ENCODE data around the gene LDLRAP1.

The LDLRAP1 gene

GRCh38 chr1:25610822-25611630 is 67.6 kb downstream of the LDLRAP1 start:
- DNase-seq = peak; percentile 47

DNA sequence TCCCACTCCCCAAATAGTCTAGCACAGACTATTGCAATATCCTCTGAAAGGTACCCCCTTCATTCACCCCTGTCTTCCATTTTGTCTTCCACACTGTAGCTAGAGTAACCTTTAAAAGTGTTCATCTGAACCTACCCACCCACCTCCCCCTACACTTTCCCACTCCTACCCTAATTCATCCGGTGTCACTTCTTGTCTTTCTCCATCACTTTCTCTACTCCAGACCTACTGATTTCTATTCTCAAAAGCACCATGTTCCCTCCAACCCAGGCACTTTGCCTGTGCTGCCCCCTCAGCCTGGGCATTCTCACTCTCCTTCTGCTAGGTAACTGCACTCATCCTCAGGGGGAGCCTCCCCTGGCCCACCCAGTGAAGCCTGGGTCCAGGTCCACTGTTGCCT is 68.4 kb downstream of the LDLRAP1 start:
- DNase-seq = no peak

DNA sequence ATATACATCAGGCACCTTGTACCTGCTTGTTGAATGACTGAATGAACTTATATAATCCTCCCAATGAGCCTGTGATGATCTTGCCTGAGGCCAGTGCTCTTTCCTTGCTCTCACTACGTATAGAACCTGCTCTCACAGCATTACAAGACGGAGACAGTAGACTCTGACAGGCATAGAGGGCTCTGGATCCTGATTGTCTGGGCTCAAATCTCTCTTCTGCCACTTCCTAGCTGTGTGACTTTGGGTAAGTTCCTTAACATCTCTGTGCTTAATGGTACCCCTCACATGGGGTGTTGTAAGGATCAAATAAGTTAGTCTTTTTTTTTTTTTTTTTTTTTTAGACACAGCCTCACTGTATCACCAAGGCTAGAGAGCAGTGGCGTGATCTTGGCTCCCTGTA is 69.0 kb downstream of the LDLRAP1 start:
- no peak for DNase-seq

DNA sequence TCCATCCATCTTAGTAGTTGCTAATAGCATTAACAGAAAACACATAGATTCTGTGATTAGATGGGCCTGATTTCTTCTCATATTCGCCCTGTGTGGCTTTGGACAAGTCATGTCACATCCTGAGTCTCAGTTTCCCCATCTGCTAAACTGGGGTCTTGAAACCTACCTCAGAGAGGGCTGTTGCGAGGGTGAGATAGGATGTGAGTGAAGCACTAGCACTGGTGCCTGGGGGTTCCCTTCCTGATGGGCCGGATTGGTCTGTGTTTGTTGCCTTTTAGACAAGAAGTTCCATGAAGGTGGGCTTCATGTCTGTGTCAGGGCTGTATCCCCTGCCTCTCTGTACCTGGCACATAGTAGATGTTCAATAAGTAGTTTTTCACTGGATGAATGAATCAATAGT is 69.7 kb downstream of the LDLRAP1 start:
- no peak for DNase-seq

GRCh38 chr1:25614501-25615171 is 71.2 kb downstream of the LDLRAP1 start:
- DNase-seq = no peak

DNA sequence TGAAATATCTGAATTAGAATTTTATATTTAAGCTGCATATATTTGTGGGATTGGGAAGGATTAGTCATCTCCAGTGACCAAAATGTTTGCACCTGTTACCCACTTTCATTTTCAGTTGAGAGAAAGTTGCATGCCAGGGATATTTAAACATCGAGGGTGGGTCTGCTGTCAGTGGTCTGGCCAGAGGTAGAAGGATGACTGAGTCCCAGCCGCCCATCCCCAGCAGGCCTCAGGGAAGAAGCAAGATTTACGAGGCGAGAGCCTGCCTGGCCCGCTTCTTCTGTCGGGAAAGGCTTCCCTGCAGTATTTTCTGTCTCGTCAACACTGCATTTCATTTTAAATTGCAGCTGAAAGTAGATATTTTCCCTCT is 71.8 kb downstream of the LDLRAP1 start:
- DNase-seq = no peak

- no peak for DNase-seq
Measured at GRCh38 chr1:25615563-25616094, 72.2 kb downstream of the LDLRAP1 start.

- DNase-seq = peak; percentile 95
Measured at GRCh38 chr1:25616095-25616986, 72.9 kb downstream of the LDLRAP1 start, which contains the start of gene MAN1C1. Gene MAN1C1 (plus strand): TSS chr1:25616791. CDS start chr1:25617798, 1,007 bp downstream.

GRCh38 chr1:25616987-25617624 is 73.7 kb downstream of the LDLRAP1 start:
- peak; percentile 27 for DNase-seq

- peak; percentile 37 for DNase-seq
Measured at GRCh38 chr1:25617625-25618432, 74.4 kb downstream of the LDLRAP1 start.

GRCh38 chr1:25618433-25618808 is 75.0 kb downstream of the LDLRAP1 start:
- DNase-seq = no peak

All from hematopoietic multipotent progenitor cell treated with erythropoietin and hydrocortisone succinate and interleukin-3 and kit ligand, for 4 days (in vitro differentiated cells).